Brain pericyte (primary cell): ENCODE data around the gene SIRT3.

ENCODE experiments used
- DNase-seq: peaks from one replicate; pipeline ENCODE4 v3.0.0-alpha.2; 2012; ENCODE audit warnings: low read depth, low spot score

The SIRT3 gene

GRCh38 chr11:215581-216037 lies 20.5 kb downstream of the SIRT3 start:
- DNase-seq = no peak

GRCh38 chr11:214083-214482 lies 22.1 kb downstream of the SIRT3 start:
- no peak for DNase-seq

GRCh38 chr11:213111-213510 lies 23.0 kb downstream of the SIRT3 start:
- DNase-seq = no peak

- DNase-seq = no peak
These were observed 23.7 kb downstream of the SIRT3 start for GRCh38 chr11:212150-213100.

- no peak for DNase-seq
These were observed 24.4 kb downstream of the SIRT3 start for GRCh38 chr11:211741-212140.

- DNase-seq = no peak
These were observed 24.8 kb downstream of the SIRT3 start for GRCh38 chr11:211295-211694.

- DNase-seq = no peak
These were observed 25.4 kb downstream of the SIRT3 start for GRCh38 chr11:210803-211180.

GRCh38 chr11:210122-210802 lies 25.9 kb downstream of the SIRT3 start:
- no peak for DNase-seq

GRCh38 chr11:209275-210121 lies 26.6 kb downstream of the SIRT3 start:
- no peak for DNase-seq

- no peak for DNase-seq
These were observed 27.3 kb downstream of the SIRT3 start for GRCh38 chr11:208917-209260.

GRCh38 chr11:208181-208916 lies 27.8 kb downstream of the SIRT3 start:
- no peak for DNase-seq

GRCh38 chr11:207863-208180 lies 28.3 kb downstream of the SIRT3 start:
- no peak for DNase-seq

GRCh38 chr11:207208-207862 lies 28.8 kb downstream of the SIRT3 start, which contains the start of the genes BET1L and RIC8A:
BET1L (minus strand) TSS chr11:207399; CDS start chr11:207321, 78 bp downstream.
RIC8A (plus strand) TSS chr11:207708; CDS start chr11:208855, 1,147 bp downstream.
- DNase-seq = peak; percentile 93

GRCh38 chr11:206526-207207 lies 29.5 kb downstream of the SIRT3 start:
- DNase-seq = no peak

GRCh38 chr11:206002-206384 lies 30.1 kb downstream of the SIRT3 start:
- DNase-seq = no peak

- DNase-seq = no peak
These were observed 30.7 kb downstream of the SIRT3 start for GRCh38 chr11:205221-206001.

- no peak for DNase-seq
These were observed 31.5 kb downstream of the SIRT3 start for GRCh38 chr11:204587-205109.

GRCh38 chr11:203945-204586 lies 32.1 kb downstream of the SIRT3 start:
- no peak for DNase-seq
